Activated CD8-positive, alpha-beta T cell treated with anti-CD3 and anti-CD28 coated beads for 36 hours (primary cell): ENCODE results near the gene ACE. TPM values are rescaled to one million over a fixed set of nuclear protein-coding genes. Genes with fewer than 3 reads are reported as not detected.

ENCODE experiments used
- ATAC-seq: fragments of 200-7000 bp; cut with Tn5 transposase; one replicate; pipeline ENCODE4 v1.10.0; 2021; ENCODE audit warnings: mild to moderate bottlenecking, moderate library complexity
- CTCF ChIA-PET: fragments of 350-600 bp; sonication (Branson Sonifier 250); formaldehyde crosslinking; loops from one replicate; lab custom pipeline; 2021; ENCODE audit warnings: antibody characterized with exemption; lab: Charles Lee
- POLR2A ChIA-PET: fragments of 350-600 bp; sonication (Branson Sonifier 250); formaldehyde crosslinking; loops from one replicate; lab custom pipeline; 2021; ENCODE audit warnings: antibody characterized with exemption; lab: Charles Lee
- DNase-seq: peaks from one replicate; pipeline ENCODE4 v3.0.0-alpha.2; 2020
- H3K27ac Mint-ChIP-seq: one replicate; pipeline ENCODE4 v1.8.0; 2021; ENCODE audit warnings: mild to moderate bottlenecking, mixed read lengths
- H3K27me3 Mint-ChIP-seq: one replicate; pipeline ENCODE4 v1.8.0; 2021; ENCODE audit warnings: mixed read lengths
- H3K36me3 Mint-ChIP-seq: one replicate; pipeline ENCODE4 v1.8.0; 2021; ENCODE audit warnings: low read depth, mixed read lengths
- H3K4me1 Mint-ChIP-seq: one replicate; pipeline ENCODE4 v1.8.0; 2021; ENCODE audit warnings: low read depth, mixed read lengths
- H3K4me3 Mint-ChIP-seq: one replicate; pipeline ENCODE4 v1.8.0; 2021; ENCODE audit warnings: mild to moderate bottlenecking, moderate library complexity, mixed read lengths
- H3K9me3 Mint-ChIP-seq: one replicate; pipeline ENCODE4 v1.8.0; 2021; ENCODE audit warnings: mixed read lengths
- CTCF ChIP-seq: fragments of 200-600 bp; IDR thresholded peaks from one replicate; pipeline ENCODE4 v1.8.0; 2022; ENCODE audit warnings: antibody characterized with exemption, mild to moderate bottlenecking
- intact Hi-C: fragments of 100-400 bp; cut with micrococcal nuclease; formaldehyde crosslinking; loops from one replicate; pipeline ENCODE4 v1.10.0; 2022
- total RNA-seq, 2 experiments: library from RNA; stranded (reverse); gene quantifications; one replicate each; pipeline ENCODE4 v1.2.3, GENCODE V29; 2021

ACE gene
- total RNA-seq, 2 experiments from 2014 or later = 0.36 to 0.51 TPM

- Mint-ChIP-seq H3K4me3 (peak overlapping the region; percentile 9), H3K36me3 (no peaks in the 10 kb centered on the region), H3K9me3 (no peaks in the 10 kb centered on the region), H3K27me3 (no peaks in the 10 kb centered on the region), H3K27ac (peak overlapping the region; percentile 48), H3K4me1 (peaks cover 26% of the 10 kb centered on the region)
- TF ChIP-seq CTCF = no peak
- DNase-seq = no peak
- intact Hi-C loops = loop anchor here (5.0 kb wide), 1 partner anchor 172 kb away; no protein-coding TSS in a partner anchor
- ChIA-PET CTCF (interaction anchor here (0.9 to 6.5 kb wide), 5 partner anchors 8 to 172 kb away, joined by 3 to 58 read pairs (median 14); partner anchors contain the start of gene ACE), POLR2A (interaction anchor here (0.6 to 1.5 kb wide), 4 partner anchors 8 to 246 kb away, joined by 3 to 5 read pairs (median 3); no protein-coding TSS in a partner anchor)
- ATAC-seq = peak; percentile 26
Measured at GRCh38 chr17:63440127-63440769, 36.6 kb upstream of the ACE start.

GRCh38 chr17:63440770-63441335, 36.0 kb upstream of the ACE start:
- ATAC-seq = no peak
- H3K27ac Mint-ChIP-seq = peak overlapping the region; percentile 50
- ChIA-PET POLR2A (interaction anchor here (1.5 kb wide), 1 partner anchor 15 kb away, joined by 5 read pairs; no protein-coding TSS in a partner anchor), CTCF (interaction anchor here (0.8 to 6.5 kb wide), 4 partner anchors 11 to 171 kb away, joined by 4 to 58 read pairs (median 10); partner anchors contain the start of gene ACE)
- DNase-seq = no peak
- intact Hi-C loops = loop anchor here (5.0 kb wide), 1 partner anchor 171 kb away; no protein-coding TSS in a partner anchor
- no peaks in the 10 kb centered on the region for H3K27me3 Mint-ChIP-seq
- H3K4me3 Mint-ChIP-seq = no peak overlapping the region
- no peak for TF ChIP-seq CTCF
- H3K9me3 Mint-ChIP-seq = no peaks in the 10 kb centered on the region
- H3K36me3 Mint-ChIP-seq = no peaks in the 10 kb centered on the region
- peaks cover 23% of the 10 kb centered on the region for H3K4me1 Mint-ChIP-seq

- Mint-ChIP-seq H3K9me3 (no peaks in the 10 kb centered on the region), H3K4me1 (peaks cover 23% of the 10 kb centered on the region), H3K4me3 (no peak overlapping the region), H3K27me3 (no peaks in the 10 kb centered on the region), H3K27ac (no peak overlapping the region), H3K36me3 (no peaks in the 10 kb centered on the region)
- intact Hi-C loops = loop anchor here (5.0 kb wide), 1 partner anchor 171 kb away; no protein-coding TSS in a partner anchor
- no peak for TF ChIP-seq CTCF
- CTCF ChIA-PET = interaction anchor here (0.8 to 6.5 kb wide), 4 partner anchors 12 to 170 kb away, joined by 4 to 58 read pairs (median 10); partner anchors contain the start of gene ACE
- no peak for ATAC-seq
- DNase-seq = no peak
- POLR2A ChIA-PET = interaction anchor here (1.5 kb wide), 1 partner anchor 16 kb away, joined by 5 read pairs; no protein-coding TSS in a partner anchor
Measured at GRCh38 chr17:63441654-63442053, 35.2 kb upstream of the ACE start.

GRCh38 chr17:63442074-63442473, 34.8 kb upstream of the ACE start:
- H3K9me3 Mint-ChIP-seq = no peaks in the 10 kb centered on the region
- DNase-seq (no peak), ATAC-seq (no peak)
- CTCF ChIA-PET = interaction anchor here (1.4 to 6.5 kb wide), 2 partner anchors 16 to 36 kb away, joined by 5 to 58 read pairs; partner anchors contain the start of gene ACE
- H3K4me3 Mint-ChIP-seq = no peak overlapping the region
- POLR2A ChIA-PET = interaction anchor here (1.5 kb wide), 1 partner anchor 16 kb away, joined by 5 read pairs; no protein-coding TSS in a partner anchor
- H3K4me1 Mint-ChIP-seq = peaks cover 24% of the 10 kb centered on the region
- no peaks in the 10 kb centered on the region for H3K36me3 Mint-ChIP-seq
- no peaks in the 10 kb centered on the region for H3K27me3 Mint-ChIP-seq
- intact Hi-C loops = loop anchor here (5.0 kb wide), 1 partner anchor 170 kb away; no protein-coding TSS in a partner anchor
- H3K27ac Mint-ChIP-seq = no peak overlapping the region
- no peak for TF ChIP-seq CTCF
